GM18909 (cell line): ENCODE data around the gene GALNT18.

ENCODE experiments used
- ATAC-seq: cut with Tn5 transposase; IDR thresholded peaks from one replicate; pipeline ENCODE4 v1.9.1; 2021; ENCODE audit warnings: mild to moderate bottlenecking; ENCODE audit not compliant: unreplicated experiment, poor library complexity

The GALNT18 gene

GRCh38 chr11:11296434-11296833, 325.4 kb downstream of the GALNT18 start:
- no peak for ATAC-seq

- ATAC-seq = no peak
Measured at GRCh38 chr11:11294551-11294855, 327.3 kb downstream of the GALNT18 start.

- ATAC-seq = no peak
Measured at GRCh38 chr11:11293798-11294550, 327.8 kb downstream of the GALNT18 start.

GRCh38 chr11:11292839-11293238, 329.0 kb downstream of the GALNT18 start:
- no peak for ATAC-seq

GRCh38 chr11:11291041-11292015, 330.5 kb downstream of the GALNT18 start:
- ATAC-seq = no peak

- no peak for ATAC-seq
Measured at GRCh38 chr11:11290354-11290753, 331.5 kb downstream of the GALNT18 start.

- ATAC-seq = no peak
Measured at GRCh38 chr11:11289669-11290068, 332.1 kb downstream of the GALNT18 start.

- no peak for ATAC-seq
Measured at GRCh38 chr11:11288972-11289616, 332.7 kb downstream of the GALNT18 start.

- ATAC-seq = no peak
Measured at GRCh38 chr11:11284481-11284880, 337.3 kb downstream of the GALNT18 start.

GRCh38 chr11:11281626-11282025, 340.2 kb downstream of the GALNT18 start:
- ATAC-seq = no peak

GRCh38 chr11:11280826-11281225, 341.0 kb downstream of the GALNT18 start:
- ATAC-seq = no peak

- ATAC-seq = no peak
Measured at GRCh38 chr11:11279956-11280689, 341.7 kb downstream of the GALNT18 start.

- ATAC-seq = no peak
Measured at GRCh38 chr11:11272254-11272653, 349.6 kb downstream of the GALNT18 start.

- no peak for ATAC-seq
Measured at GRCh38 chr11:11270236-11270775, 351.5 kb downstream of the GALNT18 start.

GRCh38 chr11:11268706-11269105, 353.1 kb downstream of the GALNT18 start:
- ATAC-seq = no peak

GRCh38 chr11:11268119-11268518, 353.7 kb downstream of the GALNT18 start:
- ATAC-seq = no peak

GRCh38 chr11:11267312-11267711, 354.5 kb downstream of the GALNT18 start:
- no peak for ATAC-seq

GRCh38 chr11:11265994-11266606, 355.7 kb downstream of the GALNT18 start:
- peak; percentile 53 for ATAC-seq

GRCh38 chr11:11265320-11265719, 356.5 kb downstream of the GALNT18 start:
- ATAC-seq = no peak
